GM19240 (cell line): Measurements from ENCODE around the gene MNT.

Experiments used
- DNase-seq: peaks from one replicate; pipeline ENCODE4 v3.0.0; 2011; ENCODE audit warnings: low spot score; ENCODE audit not compliant: insufficient read length

MNT gene

DNA sequence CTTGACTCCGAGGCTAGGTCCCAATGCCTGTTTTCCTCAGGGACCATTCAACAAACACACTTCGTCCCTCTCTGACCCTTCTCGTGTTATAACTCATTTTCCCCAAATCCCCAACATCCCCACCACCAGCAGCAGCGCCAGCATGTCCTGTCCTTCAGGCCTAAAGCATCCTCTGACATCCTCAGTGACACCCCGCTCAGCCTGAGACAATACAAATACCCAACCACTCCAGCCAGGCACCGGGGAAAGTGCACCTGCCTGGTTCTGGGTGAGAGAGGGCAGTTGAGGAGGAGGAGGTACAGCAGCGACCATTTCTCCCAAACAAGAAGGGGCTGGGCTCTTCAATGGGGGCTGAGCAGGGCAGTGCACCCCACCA is 4.7 kb downstream of the MNT start:
- DNase-seq = no peak

DNA sequence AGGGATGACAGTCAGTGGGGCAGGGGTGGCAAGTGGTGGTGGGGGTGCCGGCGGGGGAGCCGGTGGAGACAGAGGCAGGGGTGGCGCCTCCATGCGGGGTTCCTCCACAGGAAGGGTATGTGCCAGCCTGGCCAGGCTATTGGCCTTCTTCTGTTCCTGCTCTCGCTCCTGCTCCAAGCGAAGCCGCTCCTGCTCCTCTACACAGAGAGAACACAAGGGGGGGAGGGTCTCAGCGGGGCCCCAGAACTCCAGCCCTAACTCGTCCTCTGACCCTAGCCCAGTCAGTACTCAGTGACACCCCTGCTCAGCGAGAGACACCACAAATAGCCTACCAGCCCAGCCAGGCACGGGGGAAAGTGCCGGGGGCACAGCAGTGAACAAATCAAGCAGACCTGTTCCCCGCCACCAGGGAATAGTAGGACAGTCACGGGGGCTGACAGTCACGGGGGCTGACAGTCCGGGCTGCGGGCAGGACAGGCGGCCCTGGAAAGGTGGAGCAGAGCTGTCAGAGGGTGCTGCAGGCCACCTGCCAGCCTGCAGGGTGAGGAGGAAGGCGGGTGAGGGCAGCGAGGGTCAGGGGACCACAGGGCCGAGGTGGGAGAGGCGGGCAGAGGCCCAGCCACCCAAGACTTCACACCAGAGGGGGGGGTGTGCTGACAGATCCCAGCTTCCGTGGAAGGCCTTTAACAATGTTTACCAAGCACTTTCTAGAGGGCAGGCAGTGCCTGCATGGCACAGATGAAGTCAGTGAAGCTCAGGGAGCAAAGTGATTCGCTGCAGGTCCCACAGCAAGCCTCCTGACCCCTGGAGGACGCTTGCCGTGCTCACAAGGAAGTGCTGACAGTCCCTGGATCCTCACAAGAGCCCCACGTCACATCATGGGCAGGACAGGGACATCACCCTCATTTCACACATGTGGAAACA is 5.3 kb downstream of the MNT start:
- DNase-seq = no peak

DNA sequence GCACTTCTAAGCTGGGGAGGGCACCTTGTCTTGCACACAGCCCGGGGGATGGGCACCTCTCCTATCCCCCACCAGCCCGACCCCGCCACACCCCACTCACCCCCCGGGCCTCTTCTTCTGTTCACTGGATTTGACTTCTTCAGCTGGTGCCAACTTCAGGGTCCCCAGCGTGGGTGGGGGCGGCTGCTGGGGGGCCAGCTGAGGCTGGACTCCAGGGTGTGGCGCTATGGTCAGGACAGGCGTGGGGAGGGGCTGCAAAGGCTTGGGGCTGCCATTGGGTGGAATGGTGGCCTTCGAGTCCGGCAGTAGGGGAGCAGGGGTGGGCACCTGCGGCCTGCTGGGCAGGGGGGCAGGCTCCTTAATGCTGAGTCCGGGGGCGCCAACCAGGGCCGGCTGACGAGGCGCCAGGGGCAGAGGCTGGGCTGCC is 6.1 kb downstream of the MNT start:
- DNase-seq = no peak

DNA sequence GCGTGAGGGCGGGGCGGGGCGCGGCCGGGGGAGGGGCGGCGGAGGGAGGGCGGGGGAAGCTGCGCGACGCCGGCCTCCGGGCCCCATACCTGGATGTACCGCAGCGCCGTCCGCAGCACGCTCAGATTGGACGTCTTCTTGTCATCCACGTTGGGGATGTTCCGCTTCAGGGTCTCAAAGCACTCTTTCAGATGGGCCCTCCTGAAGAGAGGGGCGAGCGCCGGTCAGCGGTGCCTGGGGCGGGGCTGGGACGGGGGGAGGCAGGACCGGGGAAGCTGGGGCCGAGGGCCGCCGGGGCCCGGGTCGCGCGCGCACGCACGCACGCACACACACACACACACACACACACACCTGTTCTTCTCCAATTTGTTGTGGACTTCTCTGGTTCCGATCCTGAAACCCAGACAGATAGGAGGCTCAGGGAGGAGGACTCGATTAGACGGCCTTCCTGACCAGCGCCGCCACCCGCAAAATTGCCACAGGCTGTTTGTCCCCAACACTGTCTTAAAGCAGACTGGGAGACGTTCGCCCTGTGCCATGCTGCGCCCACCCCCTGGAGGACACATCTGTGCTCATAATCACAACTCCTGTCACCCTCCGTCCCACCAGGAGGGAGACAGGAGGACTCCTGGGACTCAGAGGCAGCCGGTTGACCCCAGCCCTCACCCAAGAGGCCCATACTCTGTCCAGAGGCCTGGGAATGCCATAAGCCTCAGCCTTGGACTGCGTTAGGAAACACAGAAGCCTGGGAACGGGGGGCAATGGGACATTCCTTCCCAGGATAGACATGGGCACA is 6.7 kb downstream of the MNT start:
- DNase-seq = no peak

DNA sequence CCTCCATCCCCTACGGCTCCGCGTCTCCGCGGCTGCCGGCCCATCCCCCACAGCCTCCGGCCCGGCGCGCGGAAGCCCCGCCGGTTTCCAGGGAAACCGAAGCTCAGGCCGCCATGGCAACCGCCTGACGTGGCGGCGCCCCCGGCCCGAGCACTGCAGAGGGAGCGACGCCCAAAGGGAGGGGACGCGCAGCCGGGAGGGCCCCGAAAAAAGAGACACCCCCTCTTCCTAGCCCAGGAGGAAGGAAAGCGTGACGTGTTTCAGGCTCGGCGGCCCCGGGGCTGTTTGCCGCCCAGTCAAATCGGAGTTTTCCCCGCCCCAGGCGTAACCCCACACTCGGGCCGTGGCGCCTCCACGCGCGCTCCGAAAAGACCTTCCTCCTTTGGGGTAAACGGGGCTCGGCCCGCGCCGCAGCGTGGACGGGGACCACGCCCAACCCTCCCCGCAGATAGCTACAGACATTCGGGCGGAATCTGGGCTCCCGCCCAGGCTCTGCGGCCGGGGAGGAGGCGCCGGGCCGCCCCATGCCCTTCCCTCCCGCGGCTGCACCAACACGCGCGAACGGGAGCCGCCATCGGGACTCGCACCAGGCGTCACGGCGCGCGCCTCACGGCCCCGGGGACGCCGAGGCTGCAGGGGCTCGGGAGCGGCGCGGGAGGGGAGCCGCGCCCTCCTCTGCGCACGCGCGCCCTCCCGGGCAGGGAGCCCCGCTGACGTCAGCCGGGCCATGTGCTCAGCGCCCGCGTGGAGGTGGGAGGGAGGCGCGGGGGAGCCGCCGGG is 7.5 kb downstream of the MNT start:
- DNase-seq = peak; percentile 74

DNA sequence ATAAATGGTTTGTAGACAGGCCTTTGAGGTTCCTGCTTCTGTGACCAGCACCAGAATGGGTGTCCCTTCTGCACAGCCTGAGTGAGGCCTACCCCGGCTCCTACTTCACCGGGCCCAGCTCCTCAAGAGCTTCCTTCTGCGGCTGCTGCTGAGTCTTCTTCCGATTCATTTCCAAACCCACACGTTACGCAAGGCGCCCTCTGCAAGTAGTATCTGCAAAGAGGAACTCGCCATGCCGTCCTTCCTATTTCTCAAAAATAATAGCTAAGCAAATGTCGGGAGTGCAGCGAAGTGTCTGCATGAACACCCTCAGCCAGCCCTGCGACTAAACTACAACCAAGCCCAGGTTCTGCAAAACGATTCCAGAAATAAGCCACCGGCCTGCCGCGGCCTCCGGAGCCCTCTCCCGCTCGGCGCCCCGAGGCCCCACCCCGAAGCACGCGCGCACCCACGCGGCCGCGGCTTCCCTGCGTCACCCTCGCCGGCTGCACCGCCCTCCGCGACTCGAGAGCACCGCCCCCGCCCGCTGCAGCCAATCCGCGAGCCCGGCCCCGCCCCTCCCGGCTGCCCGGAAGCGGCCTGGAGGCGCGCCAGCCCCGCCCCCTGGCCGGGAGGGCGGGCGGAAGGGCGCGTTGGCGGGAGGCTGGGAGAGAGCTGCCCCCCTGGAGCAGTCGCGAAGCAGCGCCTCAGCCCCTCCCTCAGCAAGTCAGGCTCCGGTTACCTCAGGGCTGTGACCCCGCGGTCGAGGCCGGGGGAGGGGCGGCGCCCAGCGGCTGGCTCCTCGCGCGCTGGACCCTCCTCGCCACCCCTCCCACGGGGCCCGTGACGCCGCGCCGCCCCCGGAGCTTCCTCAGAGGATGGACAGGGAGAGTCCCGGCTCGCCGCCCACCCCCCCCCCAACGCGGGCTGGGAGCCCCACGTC is 8.3 kb downstream of the MNT start:
- DNase-seq = peak; percentile 79

DNA sequence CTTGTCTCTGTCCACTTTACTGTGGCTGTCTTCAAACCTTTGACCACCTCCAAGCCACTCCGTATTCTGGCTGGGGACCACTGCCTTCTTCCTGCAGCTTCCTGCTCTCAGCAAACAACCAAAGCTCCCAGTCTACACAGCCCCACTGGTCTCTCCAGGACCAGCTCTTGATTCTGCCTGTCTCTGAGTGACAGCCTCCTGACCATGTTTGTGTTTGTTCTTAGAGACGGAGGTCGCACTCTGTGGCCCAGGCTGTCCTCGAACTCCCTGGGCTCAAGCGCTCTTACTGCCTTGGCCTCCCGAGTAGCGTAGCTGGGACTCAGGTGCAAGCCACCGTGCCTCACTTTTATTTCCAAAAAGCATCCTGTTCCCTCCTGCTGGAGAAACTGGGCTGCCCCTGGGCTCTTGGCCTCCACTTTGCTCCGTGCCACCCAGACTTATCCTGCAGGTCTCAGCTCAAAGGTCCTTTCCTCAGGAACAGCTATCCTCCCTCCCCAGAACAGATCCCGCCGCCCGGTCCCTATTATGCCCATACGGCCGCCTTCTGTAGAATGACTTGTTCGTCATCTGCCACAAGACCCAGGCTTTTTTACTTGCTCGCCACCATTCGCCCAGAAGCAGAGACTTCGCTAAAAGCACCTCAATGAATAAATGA is 9.1 kb downstream of the MNT start:
- DNase-seq = no peak

DNA sequence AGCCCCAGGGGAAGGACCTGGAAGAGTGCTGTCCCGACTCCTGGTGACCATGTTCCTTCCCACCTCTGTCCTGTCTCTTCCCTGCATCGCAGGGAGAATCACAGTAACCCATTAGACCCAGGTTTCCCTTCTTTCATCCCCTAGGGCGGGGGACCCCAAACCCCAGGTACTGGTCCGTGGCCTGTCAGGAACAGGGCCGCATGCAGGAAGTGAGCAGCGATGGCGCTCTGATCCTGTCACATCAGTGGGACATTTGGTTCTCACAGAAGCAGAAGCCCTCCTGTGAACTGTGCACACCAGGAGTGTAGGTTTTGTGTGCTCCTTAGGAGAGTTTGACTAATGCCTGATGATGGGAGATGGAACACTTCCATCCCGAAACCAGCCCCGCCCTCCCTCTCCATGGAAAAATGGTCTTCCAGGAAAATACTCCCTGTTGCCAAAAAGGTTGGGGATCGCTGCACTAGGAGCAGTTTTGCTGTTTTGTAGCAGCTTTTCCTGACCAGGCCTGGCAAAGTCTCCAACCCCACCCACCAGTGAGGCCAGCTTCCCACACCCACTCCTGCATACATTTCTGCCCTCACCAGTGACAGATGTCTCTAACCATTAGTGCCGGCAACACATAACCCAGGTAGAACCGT is 10.5 kb downstream of the MNT start:
- DNase-seq = no peak

DNA sequence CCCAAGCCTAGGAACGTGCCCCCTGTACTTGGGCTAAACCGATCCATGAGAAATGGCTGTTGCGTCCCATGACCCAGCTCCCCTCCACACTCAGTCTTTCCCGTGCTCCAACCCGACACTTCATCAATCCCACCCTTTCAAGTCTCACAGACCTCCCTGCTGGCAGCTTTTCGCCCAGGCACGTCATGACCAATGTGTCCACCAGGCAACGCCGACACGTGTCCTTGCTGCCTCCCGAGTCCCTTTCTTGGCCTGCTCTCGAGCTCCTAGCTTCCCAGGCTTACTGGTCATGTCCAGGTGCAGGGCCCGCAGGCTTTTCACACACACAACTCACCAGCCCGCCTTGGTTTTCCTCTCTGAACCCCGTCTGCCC is 12.2 kb downstream of the MNT start:
- DNase-seq = no peak

DNA sequence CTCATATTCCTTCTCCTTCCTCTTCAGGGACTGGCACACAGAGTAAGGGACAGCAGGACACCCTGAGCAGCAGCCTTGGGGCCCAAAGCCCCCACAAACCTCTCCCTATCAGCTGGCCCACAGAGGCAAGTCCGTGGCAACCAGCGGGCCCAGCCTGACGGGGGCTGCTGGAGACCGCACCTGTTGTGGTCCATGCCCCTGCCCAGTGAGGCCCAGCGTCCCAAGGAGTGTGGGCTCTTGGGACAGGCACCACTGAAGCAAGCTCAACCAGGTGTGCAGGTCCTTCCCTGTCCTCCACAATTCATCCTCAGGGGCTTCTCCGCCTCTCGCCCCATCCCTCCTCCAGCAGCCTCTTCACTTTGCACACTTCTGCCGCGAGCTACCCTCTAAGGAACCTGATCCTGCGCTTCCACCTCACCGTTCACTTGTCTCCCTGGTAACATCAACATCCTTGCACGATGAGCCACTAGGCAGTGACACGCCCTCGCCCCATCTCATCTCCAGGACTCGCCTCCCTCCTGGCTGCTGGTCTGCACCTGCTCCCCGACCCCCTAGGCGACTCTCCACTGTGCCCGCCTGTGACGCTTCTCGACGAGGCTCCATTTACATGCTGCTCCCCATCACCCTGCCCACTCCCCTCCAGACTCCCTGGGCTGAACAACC is 12.7 kb downstream of the MNT start:
- DNase-seq = no peak

DNA sequence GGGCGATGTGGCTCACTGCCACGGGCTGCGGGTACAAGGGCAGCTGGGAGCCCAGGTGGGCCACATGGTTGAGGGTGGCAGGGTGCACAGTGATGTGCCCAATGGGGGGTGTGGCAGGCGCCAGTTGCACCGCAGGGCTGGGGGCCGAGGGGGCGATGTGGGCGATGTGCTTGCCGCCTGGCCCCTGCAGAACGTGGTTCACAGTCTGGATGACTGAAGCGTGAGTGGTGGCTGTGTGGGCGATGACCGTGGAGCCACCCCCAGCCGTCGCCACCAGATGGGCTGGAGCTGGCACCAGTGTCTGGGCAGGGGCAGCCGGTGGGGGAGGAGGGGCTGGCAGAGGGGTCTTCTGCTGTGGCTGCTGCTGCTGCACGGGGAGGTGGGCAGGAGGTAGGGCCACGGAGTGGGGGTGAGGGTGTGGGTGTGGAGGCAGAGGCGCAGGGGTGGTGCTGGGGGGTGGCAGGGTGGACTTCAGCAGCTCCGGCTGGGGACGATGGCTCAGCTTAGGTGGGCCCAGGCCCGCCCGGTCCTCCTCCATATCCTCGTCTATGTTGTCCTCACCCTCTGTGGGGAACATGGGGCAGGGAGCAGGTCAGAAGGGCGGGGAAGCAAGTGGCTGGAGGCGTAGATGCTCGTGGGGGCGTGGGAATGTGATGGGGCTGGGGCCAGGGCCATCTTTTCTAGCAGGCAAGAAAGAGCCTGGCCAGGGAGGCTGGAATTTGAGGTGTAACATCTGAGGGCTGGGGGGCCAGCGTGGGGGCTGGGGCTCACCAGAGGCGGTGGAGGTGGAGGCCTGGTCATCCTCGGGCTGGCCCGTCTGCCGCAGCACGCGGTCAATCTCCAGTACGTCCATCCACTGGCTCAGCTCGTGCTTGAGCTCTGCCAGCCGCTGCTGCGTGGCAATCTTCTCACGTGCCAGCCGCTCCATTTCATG is 13.5 kb downstream of the MNT start:
- no peak for DNase-seq

DNA sequence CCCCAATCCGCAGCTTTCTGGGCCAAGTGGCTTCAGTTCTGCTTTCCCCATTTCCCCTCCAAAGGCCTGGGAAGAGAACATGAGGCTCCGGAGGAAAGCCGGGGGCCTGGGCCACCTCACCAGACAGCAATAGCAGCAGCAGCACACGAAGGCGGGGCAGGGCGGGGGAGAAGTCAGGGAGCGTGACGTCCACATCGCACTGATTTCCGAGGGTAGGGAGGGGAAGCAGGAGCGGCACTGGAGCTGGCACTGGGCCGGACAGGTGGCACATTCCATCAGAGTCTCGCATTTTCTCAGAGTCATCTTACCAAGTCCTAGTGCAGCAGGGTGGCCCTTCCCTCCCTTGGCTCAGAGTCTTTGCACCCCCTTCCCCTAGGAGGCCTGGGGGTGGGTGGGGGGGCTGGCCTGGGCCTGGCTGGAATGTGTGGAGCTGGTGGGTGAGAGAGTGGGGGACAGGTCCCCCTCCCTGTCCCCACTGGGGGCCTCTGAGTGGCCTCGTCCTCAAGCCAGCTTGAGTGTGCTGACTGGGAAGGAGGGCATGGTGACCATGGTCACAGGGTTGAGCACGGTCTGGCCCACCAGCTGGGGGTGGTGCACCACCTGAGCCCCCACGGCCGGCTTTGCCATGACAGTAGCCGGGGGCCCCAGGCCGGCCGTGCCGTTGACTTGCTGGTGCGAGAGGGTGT is 14.3 kb downstream of the MNT start:
- no peak for DNase-seq

DNA sequence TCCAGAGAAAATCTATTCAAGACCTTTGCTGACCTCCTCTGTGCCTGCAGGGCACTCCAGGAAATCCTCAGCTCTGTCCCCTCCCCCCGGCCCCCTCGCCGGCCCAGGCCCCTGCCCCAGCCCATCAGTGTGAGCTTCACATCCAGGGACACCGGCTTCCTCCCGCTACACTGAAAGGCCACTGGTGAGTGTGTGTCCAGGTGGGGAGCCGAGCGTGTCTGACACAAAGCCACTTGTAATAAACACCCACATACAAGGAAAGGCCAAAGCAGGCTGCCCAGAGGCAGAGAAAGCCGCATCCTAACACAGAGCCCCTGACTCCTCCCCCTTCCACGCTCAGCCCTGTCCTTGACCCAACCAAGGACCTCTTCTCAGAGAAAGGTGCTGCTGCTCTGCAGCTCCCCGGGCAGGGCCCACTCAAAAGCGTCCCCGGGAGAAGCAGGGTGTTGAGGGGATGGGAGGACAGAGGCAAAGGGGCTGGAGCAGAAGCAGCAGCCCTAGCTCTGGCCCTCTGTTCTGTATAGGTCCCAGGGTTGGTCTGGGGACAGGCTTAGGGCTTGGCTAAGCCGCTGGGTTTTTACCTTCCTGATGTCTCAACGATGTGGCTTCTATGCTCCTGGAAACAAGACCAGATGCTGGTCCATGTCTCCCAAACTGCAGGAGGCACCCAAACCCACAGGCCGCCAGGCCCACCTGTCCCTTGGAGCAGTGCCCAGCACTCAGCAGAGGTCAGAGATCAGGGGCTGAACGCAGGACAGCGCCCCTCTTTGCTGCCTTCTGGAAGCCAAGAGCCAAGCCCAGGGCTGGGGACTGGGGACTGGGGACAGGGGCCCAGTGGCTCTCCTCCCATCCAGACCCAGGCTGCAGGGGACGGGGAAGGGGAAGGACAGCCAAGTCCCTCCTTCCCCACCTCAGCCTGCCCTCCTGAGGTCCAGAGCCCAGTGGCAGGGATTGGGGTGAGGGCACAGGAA is 15.3 kb downstream of the MNT start:
- no peak for DNase-seq

DNA sequence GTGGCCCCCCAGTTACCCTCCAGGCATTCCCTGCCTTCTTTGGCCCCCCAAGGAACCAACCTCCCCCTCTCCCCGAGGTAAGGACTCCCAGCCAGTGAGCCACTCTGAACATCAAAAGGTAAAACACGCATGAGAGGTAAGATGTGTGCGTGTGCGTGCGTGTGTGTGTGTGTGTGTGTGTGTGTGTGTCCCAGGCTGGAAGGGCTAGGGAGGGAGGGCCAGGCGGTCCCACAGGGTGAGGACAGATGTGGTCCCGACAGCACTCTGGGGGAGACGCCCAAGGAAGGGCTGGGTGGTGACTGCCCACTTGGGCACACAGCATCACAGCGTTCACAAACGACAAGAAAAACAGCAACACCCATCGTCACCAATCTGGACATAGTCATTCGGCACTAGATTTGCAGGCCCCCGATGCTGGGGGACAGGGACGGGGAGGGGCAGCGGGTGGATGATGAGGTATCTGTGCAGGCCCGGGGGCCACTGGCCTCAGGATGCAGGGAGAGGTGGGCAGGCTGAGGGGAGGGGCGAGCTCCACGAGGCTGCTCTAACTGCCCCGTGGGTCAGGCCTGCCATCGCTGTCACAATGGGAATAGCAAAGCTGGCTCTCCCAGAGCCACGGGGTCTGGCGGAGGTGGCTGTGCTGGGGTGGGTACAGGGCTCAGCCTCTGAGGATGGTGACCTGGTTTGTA is 16.3 kb downstream of the MNT start:
- no peak for DNase-seq

DNA sequence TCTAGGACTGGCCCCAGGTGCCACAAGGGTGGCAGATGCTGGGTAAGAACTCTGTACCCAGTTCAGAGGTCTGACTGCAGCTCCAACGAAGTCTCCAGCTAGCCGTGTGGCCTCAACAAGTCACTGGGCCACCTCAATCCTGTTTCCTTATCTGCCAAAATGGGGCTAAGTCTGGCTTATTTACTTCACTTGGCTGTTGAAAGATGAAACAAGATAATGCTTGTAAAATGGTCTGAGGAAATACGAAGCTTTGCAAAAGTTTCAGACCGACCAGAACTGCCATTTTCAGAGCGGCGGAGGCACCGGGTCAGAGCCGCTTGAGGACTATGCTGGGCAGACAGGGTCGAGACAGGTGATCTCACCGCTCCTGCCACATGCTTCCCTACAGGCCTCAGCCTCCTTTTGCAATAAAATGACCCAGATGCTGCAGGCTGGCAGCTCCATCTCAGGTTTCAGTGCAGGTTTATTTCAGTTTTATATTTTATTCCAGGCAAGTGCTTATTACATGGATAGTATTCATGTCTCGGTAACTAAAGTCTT is 17.2 kb downstream of the MNT start:
- no peak for DNase-seq
